Stimulated activated CD8-positive, alpha-beta memory T cell treated with anti-CD3 and anti-CD28 coated beads, Interleukin-15, amount 100 ng/mL, for 4 hours (primary cell): Measurements from ENCODE around the gene EXOSC2.

Experiments
- DNase-seq, 2 donors: peaks; one replicate each; pipeline ENCODE4 v3.0.0-alpha.2; 2020; ENCODE audit warnings: low read depth in 2 of 2

The EXOSC2 gene, protein sequence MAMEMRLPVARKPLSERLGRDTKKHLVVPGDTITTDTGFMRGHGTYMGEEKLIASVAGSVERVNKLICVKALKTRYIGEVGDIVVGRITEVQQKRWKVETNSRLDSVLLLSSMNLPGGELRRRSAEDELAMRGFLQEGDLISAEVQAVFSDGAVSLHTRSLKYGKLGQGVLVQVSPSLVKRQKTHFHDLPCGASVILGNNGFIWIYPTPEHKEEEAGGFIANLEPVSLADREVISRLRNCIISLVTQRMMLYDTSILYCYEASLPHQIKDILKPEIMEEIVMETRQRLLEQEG

GRCh38 chr9:130693426-130694191 is at the start of gene EXOSC2:
Gene EXOSC2 (plus strand): TSS chr9:130693780. CDS start chr9:130693792, 12 bp downstream.
- DNase-seq = peak; percentile 96 to 99

DNA sequence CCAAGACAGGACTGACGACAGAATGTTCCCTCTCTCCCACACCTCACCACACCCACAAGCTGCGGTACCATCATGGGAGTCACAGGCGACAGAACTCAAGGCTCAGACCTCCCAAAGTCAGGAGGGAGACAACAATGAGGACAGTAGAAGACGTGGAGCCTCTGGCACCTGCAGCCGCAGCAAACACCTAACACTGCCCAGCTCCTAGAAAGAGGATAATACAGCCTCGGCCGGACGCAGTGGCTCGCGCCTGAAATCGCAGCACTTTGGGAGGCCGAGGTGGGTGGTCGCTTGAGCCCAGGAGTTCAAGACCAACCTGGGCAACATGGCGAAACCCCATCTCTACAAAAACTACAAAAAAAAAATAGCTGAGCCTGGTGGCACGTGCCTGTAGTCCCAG is 42.4 kb upstream of the EXOSC2 start:
- no peak for DNase-seq

GRCh38 chr9:130651752-130652151 is 41.8 kb upstream of the EXOSC2 start:
- DNase-seq = no peak

- DNase-seq = no peak
Observed at GRCh38 chr9:130654879-130655278, 38.7 kb upstream of the EXOSC2 start.

DNA sequence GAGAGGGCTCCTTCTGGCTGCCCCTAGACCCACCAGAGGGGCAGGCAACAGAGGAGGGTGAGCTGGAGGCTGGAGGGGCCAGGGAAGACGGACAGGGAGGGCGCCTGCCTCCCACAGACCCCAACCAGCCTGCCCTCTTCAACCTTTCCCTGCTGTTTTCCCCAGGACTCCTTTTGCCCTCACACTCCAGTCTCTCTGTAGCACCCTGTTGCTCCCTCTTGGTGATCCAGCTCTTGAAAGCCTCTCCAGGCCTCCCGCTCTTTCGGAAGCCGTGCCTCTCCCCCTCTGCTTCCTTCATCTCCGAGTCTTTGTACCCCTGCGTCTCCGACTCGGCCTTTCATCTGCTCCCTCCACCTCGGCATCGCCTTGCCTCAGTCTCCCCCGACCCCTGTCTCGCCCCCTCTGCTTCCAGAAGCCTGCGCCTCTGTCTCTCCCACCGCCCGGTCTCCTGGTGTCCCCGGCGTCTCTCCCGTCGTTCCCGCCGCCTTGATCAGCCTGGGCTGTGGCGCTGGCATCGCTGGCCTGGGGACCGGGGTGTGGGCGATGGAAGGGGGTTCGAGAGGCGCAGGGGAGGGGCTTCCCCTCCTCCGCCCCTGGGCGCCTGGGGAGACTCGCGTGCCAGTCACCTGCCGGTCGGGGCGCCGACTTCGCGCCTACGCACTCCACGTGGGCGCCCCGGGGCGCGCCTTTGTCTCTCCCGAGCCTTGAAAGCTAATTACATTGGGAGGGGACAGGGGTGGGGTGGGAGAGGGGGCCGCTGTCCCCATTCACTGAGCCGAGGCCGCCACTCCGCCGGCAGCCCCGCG is 34.5 kb upstream of the EXOSC2 start:
- no peak for DNase-seq

GRCh38 chr9:130659699-130660248 is 33.8 kb upstream of the EXOSC2 start:
- no peak for DNase-seq

GRCh38 chr9:130660326-130660682 is 33.3 kb upstream of the EXOSC2 start:
- DNase-seq = no peak

- no peak for DNase-seq
Observed at GRCh38 chr9:130660683-130661450, 32.7 kb upstream of the EXOSC2 start.

- DNase-seq = no peak
Observed at GRCh38 chr9:130661451-130662098, 32.0 kb upstream of the EXOSC2 start.

GRCh38 chr9:130662099-130662969 is 31.2 kb upstream of the EXOSC2 start:
- no peak for DNase-seq

DNA sequence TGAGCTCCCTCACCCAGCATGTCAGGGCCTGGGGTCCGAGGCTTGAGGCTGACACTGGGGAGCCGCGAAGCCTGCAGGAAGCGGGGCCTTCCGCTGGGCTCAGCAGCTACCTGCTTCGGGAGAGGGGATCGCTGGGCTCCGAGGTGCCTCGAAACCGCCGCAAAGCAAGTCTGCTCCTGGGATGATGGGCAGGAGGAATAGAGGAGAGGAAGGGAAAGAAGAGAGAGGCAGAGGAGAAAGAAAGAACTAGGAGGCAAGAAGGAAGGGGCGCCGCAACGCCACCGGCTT is 30.7 kb upstream of the EXOSC2 start:
- DNase-seq = no peak

DNA sequence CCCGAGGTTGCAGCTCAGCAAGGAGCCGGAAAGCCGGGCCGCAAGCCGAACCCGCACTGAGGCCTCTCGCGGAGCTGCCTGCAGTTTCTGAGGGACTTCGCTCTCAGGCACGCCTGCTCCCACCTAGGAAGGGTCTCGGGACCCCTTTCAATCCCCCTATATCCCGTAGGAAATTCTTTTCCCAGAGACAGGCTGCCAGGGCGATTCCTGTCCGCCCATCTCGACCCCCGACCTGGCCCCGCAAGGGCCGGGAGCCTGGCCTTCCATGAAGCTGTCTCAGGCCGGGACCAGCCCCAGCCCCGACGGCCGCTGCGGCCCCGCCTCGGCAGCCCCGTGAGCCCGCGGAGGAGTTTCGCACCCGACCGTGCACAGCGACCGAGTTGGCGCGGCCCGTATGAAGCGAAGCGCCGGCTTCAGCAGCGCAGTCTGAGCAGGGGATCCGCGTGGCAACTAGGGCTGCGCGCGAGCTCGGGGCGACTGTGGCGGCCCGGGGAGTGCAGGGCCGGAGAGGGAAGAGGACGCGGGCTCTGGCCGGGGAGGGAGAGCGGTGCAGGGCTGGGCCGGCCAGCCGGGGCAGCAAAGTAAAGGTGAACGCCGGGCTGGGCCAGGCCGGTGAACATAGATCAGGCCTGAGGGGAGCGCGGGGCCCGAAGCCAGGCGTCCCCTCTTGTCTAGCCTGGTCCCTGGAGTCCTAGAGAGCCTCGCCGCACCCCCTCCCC is 30.2 kb upstream of the EXOSC2 start:
- DNase-seq = no peak

- no peak for DNase-seq
Observed at GRCh38 chr9:130663977-130664250, 29.7 kb upstream of the EXOSC2 start.

DNA sequence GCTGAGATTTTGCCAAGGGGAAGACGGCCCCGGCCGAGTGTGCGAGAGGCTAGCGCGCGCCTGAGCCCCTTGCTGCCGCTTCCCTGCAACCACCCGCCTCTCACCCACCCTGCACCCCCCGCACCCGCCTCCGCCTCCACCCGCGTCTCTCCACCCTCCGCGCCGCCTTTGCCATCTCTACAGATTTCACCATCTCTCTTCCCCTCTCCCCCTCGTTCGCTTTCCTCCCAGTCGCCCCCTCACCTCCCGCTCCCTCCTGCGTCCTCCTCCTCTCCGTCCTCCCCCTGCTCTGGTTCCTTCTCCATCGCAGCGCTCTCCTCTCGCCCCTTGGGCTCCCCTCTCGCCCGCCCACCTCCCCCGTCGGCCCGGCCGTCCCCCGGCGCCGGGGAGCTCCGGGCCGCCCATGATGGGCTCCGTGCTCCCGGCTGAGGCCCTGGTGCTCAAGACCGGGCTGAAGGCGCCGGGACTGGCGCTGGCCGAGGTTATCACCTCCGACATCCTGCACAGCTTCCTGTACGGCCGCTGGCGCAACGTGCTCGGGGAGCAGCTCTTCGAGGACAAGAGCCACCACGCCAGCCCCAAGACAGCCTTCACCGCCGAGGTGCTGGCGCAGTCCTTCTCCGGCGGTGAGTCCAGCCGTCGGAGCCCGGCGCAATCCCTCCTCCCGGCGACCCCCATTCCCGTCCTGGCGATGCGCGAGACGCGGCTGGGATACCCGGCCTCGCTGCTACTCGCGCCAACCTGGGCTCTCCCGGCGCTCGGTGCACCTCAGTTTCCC is 29.1 kb upstream of the EXOSC2 start, which contains the start of gene PRDM12:
Gene PRDM12, plus strand, starts transcription at position 344 of the 778 bp plus-strand sequence. Its CDS starts 60 bp downstream, at position 404.
- no peak for DNase-seq

DNA sequence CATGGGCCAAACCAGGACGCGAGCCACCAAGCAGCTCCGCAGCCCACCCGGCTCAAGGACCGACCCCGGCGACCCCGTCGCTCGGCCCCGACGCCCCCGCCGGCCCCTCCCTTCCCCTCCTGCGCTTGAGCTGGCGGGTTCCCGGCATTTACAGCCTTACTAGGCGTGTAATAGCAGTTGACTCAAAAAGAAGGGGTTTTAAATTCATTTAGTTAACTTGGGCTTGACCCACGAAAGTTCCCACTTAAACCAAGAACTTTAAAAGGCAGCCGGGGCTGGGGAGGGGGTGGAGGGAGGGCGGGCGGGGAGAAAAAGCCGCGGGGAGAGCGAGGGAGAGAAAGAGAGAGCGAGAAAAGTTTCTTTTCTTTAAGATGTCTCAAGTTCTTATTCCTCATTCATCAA is 28.6 kb upstream of the EXOSC2 start:
- no peak for DNase-seq

GRCh38 chr9:130665431-130666392 is 27.9 kb upstream of the EXOSC2 start:
- DNase-seq = no peak

GRCh38 chr9:130666393-130667119 is 27.0 kb upstream of the EXOSC2 start:
- DNase-seq = no peak
